Panc1 (cell line): ENCODE data around the gene PPM1L. TPM values are rescaled to one million over a fixed set of nuclear protein-coding genes. Genes with fewer than 3 reads are reported as not detected.

Source experiments
- ATAC-seq: fragments of 200-7000 bp; cut with Tn5 transposase; 2 replicates; pipeline ENCODE4 v1.9.1; 2020; ENCODE audit warnings: mild to moderate bottlenecking, moderate library complexity
- BruUV-seq: library from RNA; stranded (reverse); fragments of 400-500 nt; replicated peaks from 2 replicates; lab custom pipeline; 2021; lab: Mats Ljungman, UMichigan
- CTCF ChIA-PET: fragments of 300-600 bp; sonication (Branson Sonifier 250); formaldehyde crosslinking; loops from one replicate; lab custom pipeline; 2022; ENCODE audit warnings: antibody characterized with exemption; lab: Charles Lee
- POLR2A ChIA-PET: fragments of 300-600 bp; sonication (Branson Sonifier 250); formaldehyde crosslinking; loops from one replicate; lab custom pipeline; 2022; ENCODE audit warnings: antibody characterized with exemption; lab: Charles Lee
- DNase-seq: peaks from one replicate; pipeline ENCODE4 v3.0.0-alpha.2; 2010; ENCODE audit warnings: low read depth, low spot score
- H3K27ac ChIP-seq: 2 replicates; pipeline ENCODE4 v1.5.1; 2011; ENCODE audit warnings: mild to moderate bottlenecking, low read length, inconsistent platforms
- H3K27me3 ChIP-seq: fragments of 200-500 bp; sonication (Bioruptor generic); 2 replicates; pipeline ENCODE4 v1.6.0; 2014; ENCODE audit warnings: low read length, inconsistent platforms; ENCODE audit not compliant: control insufficient read depth, insufficient read depth
- H3K36me3 ChIP-seq: fragments of 200-500 bp; sonication (Bioruptor generic); 2 replicates; pipeline ENCODE4 v1.5.1; 2014; ENCODE audit warnings: inconsistent platforms, mild to moderate bottlenecking, low read length, moderate library complexity; ENCODE audit not compliant: control insufficient read depth, insufficient read depth
- H3K4me1 ChIP-seq: 2 replicates; pipeline ENCODE4 v1.5.1; 2011; ENCODE audit warnings: inconsistent platforms, mild to moderate bottlenecking, low read length, moderate library complexity; ENCODE audit not compliant: control insufficient read depth, insufficient read depth
- H3K4me3 ChIP-seq, 2 experiments: 2 replicates each; pipeline ENCODE4 v1.5.1; 2011 to 2012; ENCODE audit warnings: low read depth in 2 of 2, low read length in 2 of 2, mild to moderate bottlenecking in 2 of 2, inconsistent platforms in 1 of 2, moderate library complexity in 1 of 2
- H3K9me3 ChIP-seq: fragments of 200-500 bp; sonication (Bioruptor generic); 2 replicates; pipeline ENCODE4 v1.5.1; 2014; ENCODE audit warnings: low read depth, mild to moderate bottlenecking, inconsistent platforms, low read length, moderate library complexity; ENCODE audit not compliant: control insufficient read depth, insufficient read depth
- CTCF ChIP-seq: fragments of 450-650 bp; IDR thresholded peaks from 2 replicates; pipeline ENCODE4 v1.5.1; 2017; ENCODE audit warnings: mild to moderate bottlenecking
- POLR2AphosphoS5 ChIP-seq: IDR thresholded peaks from 2 replicates; pipeline ENCODE4 v1.6.1; 2012; ENCODE audit warnings: mild to moderate bottlenecking, low read depth, low read length, moderate library complexity
- REST ChIP-seq, 2 experiments: IDR thresholded peaks; 2 replicates each; pipeline ENCODE4 v1.6.1; 2011 to 2012; ENCODE audit warnings: low read depth in 2 of 2, control low read depth in 1 of 2, low read length in 1 of 2, mild to moderate bottlenecking in 1 of 2, moderate library complexity in 1 of 2; ENCODE audit not compliant: insufficient read depth in 1 of 2
- SIN3A ChIP-seq: IDR thresholded peaks from 2 replicates; pipeline ENCODE4 v1.6.1; 2012; ENCODE audit warnings: low read depth, mild to moderate bottlenecking, low read length, moderate library complexity, borderline replicate concordance; ENCODE audit not compliant: insufficient read depth
- TCF7L2 ChIP-seq: IDR thresholded peaks from 2 replicates; pipeline ENCODE4 v1.6.1; 2011; ENCODE audit warnings: mild to moderate bottlenecking, low read depth, low read length, inconsistent platforms
- in situ Hi-C: cut with HindIII; loops from 2 replicates; pipeline ENCODE4 v1.10.0; 2016; ENCODE audit warnings: low sequenced_read_pairs, low pct_unique_long_range_greater_than_20kb
- intact Hi-C: fragments of 100-400 bp; cut with micrococcal nuclease; formaldehyde crosslinking; loops from one replicate; pipeline ENCODE4 v1.10.0; 2022; ENCODE audit not compliant: unreplicated experiment
- total RNA-seq: library from RNA; stranded (reverse); gene quantifications from one replicate; pipeline ENCODE4 v1.2.1, GENCODE V29; 2021; ENCODE audit not compliant: unreplicated experiment

PPM1L gene
- total RNA-seq, 1 experiment from 2014 or later, result 23.8 TPM

- POLR2A ChIA-PET, result interaction anchor here (0.6 kb wide), 1 partner anchor 435 kb away, joined by 3 read pairs; no protein-coding TSS in a partner anchor
- Histone ChIP-seq H3K27me3 (no peaks in the 10 kb centered on the region), H3K27ac (no peak overlapping the region), H3K4me1 (no peaks in the 10 kb centered on the region), H3K4me3 (no peak overlapping the region), H3K9me3 (peaks cover 15% of the 10 kb centered on the region), H3K36me3 (no peaks in the 10 kb centered on the region)
- no peak for DNase-seq
- CTCF ChIA-PET, result no interaction called here
- TF ChIP-seq POLR2AphosphoS5, result no peak
- TF ChIP-seq SIN3A, result no peak
- TF ChIP-seq REST (IDR thresholded peaks at IDR 0.05; ENCODE audit: insufficient read depth in 1 of 2, low read depth in 2 of 2, low read length in 1 of 2), result no peak
- TF ChIP-seq TCF7L2, result no peak
- no peak for TF ChIP-seq CTCF
- ATAC-seq, result no peak
- BruUV-seq, result no TSS peak
- intact Hi-C loops (no loop called here), in situ Hi-C loops (no loop called here)
These were observed 261.9 kb downstream of the PPM1L start for GRCh38 chr3:161017971-161018370.

- DNase-seq (no peak), ATAC-seq (no peak)
- intact Hi-C loops, result no loop called here
- TF ChIP-seq POLR2AphosphoS5 (no peak), TCF7L2 (no peak), CTCF (no peak)
- no peak overlapping the region for H3K27ac ChIP-seq
- H3K4me1 ChIP-seq, result no peaks in the 10 kb centered on the region
- POLR2A ChIA-PET, result interaction anchor here (0.6 kb wide), 1 partner anchor 423 kb away, joined by 3 read pairs; no protein-coding TSS in a partner anchor
- H3K4me3 ChIP-seq, result no peak overlapping the region
- no peaks in the 10 kb centered on the region for H3K36me3 ChIP-seq
- in situ Hi-C loops, result no loop called here
- no TSS peak for BruUV-seq
- peaks cover 24% of the 10 kb centered on the region for H3K9me3 ChIP-seq
- CTCF ChIA-PET, result no interaction called here
- no peaks in the 10 kb centered on the region for H3K27me3 ChIP-seq
These were observed 264.2 kb downstream of the PPM1L start for GRCh38 chr3:161020256-161020655.
